Uterine smooth muscle cell (primary cell): ENCODE measurements around the gene STK4. TPM values are rescaled to one million over a fixed set of nuclear protein-coding genes. Genes with fewer than 3 reads are reported as not detected.

Source experiments
- total RNA-seq: library from RNA; depleted of rRNA; stranded (reverse); fragments of >200 nt; gene quantifications from 2 replicates; pipeline ENCODE4 v1.2.3, GENCODE V29; 2014

Gene STK4
- total RNA-seq = 55.5 and 74.1 TPM in 2 replicates

DNA sequence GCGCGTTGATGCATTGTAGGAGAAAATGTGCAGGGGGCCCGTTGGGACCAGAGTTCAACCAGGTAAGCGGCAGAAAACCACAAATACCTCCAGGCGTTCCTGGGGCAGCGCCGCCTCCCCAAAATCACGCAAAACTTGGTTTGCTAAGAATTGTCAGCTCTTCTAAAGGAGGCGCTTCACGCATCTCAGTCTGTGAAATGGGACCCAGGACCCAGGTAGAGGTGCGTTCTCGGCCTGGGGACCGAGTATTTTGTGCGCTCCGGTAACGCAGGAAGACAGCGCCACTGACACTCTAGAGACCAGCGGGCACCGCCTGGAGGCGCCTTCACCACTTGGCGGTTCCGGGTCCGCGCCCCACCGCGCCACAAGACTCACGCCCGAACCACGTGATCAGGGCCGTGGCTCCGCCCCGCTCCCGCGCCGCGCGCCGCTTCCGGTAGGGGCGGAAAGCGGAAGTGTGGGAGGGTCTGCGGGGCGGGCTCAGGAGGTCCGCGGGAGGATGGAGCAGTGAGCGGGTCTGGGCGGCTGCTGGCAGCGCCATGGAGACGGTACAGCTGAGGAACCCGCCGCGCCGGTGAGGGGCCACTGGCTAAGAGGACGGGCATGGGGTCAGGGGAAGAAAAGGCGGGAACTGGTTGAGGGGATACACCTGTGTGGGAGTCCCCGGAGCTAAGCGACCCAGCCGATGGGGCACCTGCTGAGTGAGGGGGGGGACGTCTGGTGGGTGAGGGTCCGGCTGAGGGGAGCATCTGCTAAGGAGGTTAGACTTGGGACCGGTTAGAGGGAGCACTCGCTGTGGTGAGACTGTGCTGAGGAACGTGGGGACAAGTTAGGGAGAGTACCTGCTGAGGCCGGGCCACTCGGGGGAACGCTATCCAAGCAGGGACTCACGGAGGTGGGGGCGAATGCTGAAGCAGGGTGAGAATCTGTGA, at the start of gene STK4:
TSS of gene STK4 (plus strand) at position 483 of the 932 bp plus-strand sequence. CDS start at position 540, 57 bp downstream.

GRCh38 chr20:44960103-44960852, 6.0 kb upstream of the STK4 start, which contains the start of gene TOMM34:
Gene TOMM34 (minus strand): TSS chr20:44960397. CDS start chr20:44960333, 64 bp downstream.

GRCh38 chr20:45100563-45101245, 134.4 kb downstream of the STK4 start, which contains the start of gene KCNS1:
Gene KCNS1 (minus strand): TSS chr20:45101127. CDS start chr20:45099236, 1,891 bp downstream.

DNA sequence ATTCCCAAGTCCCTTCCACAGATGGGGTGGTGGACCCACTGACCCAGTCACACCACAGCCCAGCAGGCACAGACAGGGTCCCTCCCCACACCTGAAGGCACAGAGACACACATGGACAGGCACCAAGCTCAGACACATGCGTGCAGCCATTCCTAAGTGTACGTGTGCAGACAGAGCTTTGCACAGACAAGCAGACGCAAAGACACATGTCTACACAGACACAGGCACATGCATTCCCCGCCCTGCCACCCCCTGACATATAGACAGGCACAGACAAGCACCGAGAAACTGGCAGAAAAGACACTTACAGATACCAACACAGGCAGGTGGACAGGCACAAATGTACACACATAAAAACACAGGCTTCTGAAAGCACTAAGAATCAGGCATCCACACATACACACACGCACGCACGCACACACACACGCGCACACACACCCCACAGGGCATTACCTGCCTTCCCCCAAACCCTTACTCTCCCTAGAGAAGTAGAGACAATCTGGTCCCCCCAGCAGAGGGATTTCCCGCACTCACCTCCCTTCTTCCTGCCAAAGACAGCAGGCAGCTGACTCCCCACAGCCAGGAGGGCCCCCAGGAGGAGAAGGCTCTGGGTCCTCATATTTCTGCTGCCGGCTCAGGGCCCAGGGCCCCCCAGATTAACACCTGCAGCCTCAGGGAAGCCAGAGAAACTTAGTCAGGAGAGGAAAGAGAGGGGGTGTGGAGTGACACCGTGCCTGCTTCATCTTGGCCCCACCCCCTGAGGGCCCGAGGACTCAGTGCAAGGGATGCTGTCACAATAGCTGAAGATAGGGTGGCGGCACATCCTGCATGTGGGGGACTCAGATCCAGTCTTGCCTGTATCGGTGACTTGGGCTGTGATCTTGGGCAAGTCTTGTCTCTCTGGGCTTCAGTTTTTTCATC, 148.4 kb downstream of the STK4 start, which contains the start of gene WFDC5:
TSS of gene WFDC5 (minus strand) at position 710 of the 921 bp plus-strand sequence. CDS start at position 619, 91 bp downstream.

GRCh38 chr20:45124365-45124764, 158.1 kb downstream of the STK4 start, which contains the start of gene WFDC12:
Gene WFDC12 (minus strand): TSS chr20:45124465. CDS start chr20:45124447, 18 bp downstream.

Other genes with a start within 250 kb of the STK4 start
- gene KCNK15, start 220.6 kb upstream of the STK4 start, total RNA-seq = 0.22 and 1.6 TPM in 2 replicates
- gene RIMS4, start 156.0 kb upstream of the STK4 start, total RNA-seq = 0.12 TPM in 1 of 2 replicates, not detected in the other
- gene YWHAB, start 80.8 kb upstream of the STK4 start, total RNA-seq = 89.1 and 103 TPM in 2 replicates
- 11.5 and 21.5 TPM in 2 replicates for gene PABPC1L, start 56.5 kb upstream of the STK4 start, total RNA-seq
- gene TOMM34, start 6.1 kb upstream of the STK4 start, total RNA-seq = 41.5 and 72.5 TPM in 2 replicates
- 1.00 and 1.6 TPM in 2 replicates for gene KCNS1, start 134.6 kb downstream of the STK4 start, total RNA-seq
- gene WFDC5, start 148.7 kb downstream of the STK4 start, total RNA-seq = not detected in 2 replicates
- gene WFDC12, start 158.0 kb downstream of the STK4 start, total RNA-seq = not detected in 2 replicates
- gene PI3, start 208.4 kb downstream of the STK4 start, total RNA-seq = not detected in 2 replicates
- not detected in 2 replicates for gene SEMG1, start 240.5 kb downstream of the STK4 start, total RNA-seq